ENCODE data around the gene AMZ1.
"Not testable (repeated sequence)": the region's sequence is repeated elsewhere in the genome, so short reads cannot be mapped to it uniquely, and the experiment has no call there.

GRCh38 chr7:2694122-2694436, 6.1 kb downstream of the AMZ1 start:
- TF ChIP-seq, protein P1, sequence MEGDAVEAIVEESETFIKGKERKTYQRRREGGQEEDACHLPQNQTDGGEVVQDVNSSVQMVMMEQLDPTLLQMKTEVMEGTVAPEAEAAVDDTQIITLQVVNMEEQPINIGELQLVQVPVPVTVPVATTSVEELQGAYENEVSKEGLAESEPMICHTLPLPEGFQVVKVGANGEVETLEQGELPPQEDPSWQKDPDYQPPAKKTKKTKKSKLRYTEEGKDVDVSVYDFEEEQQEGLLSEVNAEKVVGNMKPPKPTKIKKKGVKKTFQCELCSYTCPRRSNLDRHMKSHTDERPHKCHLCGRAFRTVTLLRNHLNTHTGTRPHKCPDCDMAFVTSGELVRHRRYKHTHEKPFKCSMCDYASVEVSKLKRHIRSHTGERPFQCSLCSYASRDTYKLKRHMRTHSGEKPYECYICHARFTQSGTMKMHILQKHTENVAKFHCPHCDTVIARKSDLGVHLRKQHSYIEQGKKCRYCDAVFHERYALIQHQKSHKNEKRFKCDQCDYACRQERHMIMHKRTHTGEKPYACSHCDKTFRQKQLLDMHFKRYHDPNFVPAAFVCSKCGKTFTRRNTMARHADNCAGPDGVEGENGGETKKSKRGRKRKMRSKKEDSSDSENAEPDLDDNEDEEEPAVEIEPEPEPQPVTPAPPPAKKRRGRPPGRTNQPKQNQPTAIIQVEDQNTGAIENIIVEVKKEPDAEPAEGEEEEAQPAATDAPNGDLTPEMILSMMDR (IDR thresholded peaks at IDR 0.05), result not testable (repeated sequence)
- TF ChIP-seq POLR2A (IDR thresholded peaks at IDR 0.05), result not testable (repeated sequence)
